Measurements from ENCODE around the gene ARID5B. TPM values are rescaled to one million over a fixed set of nuclear protein-coding genes. Genes with fewer than 3 reads are reported as not detected.
"Not testable (repeated sequence)": the region's sequence is repeated elsewhere in the genome, so short reads cannot be mapped to it uniquely, and the experiment has no call there.

The ARID5B gene
- total RNA-seq, 1 experiment from 2014 or later, result 15.7 TPM

DNA sequence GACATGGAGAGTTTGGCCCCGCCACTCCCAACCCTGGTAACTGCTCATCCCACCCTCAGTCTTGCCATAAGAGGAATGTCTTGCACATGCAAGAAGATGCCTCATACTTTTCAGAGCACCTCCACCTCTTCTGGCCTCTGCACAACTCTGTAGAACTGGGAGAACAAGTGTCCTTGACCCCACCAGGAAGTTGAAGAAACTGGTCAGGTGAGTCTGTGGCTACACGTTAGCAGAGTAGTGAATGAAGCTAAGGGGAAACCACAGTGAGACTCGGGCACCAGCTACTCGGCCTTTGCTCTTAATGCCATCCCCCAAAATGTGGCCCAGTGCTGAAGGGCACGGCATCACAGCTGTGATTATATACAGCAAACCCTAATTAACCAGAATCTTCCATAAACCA, 110.1 kb downstream of the ARID5B start:
- no peak for DNase-seq (ENCODE audit: low spot score)

- no peak for DNase-seq (ENCODE audit: low spot score)
Measured at GRCh38 chr10:62012318-62012717, 110.8 kb downstream of the ARID5B start.

DNA sequence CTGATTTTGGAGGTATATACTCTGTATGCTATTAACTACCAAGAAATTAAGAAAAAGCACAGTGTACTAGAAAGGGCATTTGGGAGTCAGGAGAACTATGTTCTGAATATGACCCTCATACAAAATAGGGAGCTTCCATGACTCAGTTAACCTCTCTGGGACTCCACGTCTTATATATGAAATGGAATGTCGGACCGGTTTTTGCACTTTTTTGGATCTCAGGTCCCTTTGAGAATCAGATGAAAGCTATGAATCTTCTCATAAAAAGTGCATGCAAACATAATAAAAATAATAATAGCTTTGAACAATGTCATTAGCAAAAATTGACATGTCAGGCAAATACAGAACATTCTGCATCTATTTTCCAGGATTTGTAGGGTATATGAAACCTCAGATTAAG, 113.0 kb downstream of the ARID5B start:
- no peak for DNase-seq (ENCODE audit: low spot score)

DNA sequence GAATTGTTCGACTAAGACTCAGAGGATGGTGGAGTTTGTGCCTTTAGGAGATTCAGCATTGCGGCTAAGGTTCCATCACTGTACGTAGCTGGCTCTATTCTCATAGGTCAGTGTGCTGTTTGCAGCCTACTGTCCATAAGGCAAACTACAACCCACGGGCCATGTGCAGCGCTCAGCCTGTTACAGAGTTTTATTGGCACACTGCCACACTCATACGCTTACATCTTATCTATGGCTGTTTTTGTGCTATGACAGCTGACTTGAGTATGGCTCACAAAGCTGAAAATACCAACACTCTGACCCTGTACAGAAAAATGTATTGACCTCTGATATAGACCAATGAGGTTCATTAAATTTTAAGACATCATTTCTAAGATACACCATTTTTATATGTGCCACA, 114.5 kb downstream of the ARID5B start:
- no peak for DNase-seq (ENCODE audit: low spot score)

DNA sequence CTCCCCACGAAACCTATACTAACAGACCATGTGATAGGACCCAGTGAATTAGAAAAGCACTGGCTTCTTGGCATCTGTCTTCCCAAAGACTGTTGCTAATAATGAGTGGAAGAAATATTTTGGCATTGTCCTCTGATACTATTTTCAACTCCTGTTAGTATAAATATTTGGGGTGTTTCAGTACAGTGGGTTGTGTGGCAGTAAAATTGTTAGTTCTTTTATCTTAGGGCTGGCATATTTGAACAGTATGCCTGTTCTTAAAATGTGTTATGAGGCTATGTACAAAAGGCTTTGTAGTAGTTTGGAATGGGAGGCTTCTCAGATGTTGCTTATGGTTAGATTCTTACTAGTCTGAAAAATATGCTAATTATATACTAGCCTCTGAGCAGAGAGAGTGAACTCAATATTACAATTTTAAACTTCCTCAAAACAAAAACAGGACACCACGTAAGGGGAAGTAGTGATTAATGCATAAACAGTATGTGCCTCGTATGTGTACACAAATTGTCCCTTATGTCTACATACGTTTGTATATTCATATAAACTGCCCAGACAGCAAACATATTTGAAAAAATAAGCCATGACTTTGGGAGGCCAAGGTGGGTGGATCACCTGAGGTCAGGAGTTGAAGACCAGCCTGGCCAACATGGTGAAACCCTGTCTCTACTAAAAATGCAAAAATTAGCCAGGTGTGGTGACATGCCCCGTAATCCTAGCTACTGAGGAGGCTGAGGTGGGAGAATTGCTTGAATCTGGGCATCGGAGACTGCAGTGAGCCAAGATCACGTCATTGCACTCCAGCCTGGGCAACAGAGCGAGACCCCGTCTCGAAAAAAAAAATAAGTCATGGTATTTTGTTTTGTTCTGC, 115.4 kb downstream of the ARID5B start:
- DNase-seq (ENCODE audit: low spot score), result no peak

DNA sequence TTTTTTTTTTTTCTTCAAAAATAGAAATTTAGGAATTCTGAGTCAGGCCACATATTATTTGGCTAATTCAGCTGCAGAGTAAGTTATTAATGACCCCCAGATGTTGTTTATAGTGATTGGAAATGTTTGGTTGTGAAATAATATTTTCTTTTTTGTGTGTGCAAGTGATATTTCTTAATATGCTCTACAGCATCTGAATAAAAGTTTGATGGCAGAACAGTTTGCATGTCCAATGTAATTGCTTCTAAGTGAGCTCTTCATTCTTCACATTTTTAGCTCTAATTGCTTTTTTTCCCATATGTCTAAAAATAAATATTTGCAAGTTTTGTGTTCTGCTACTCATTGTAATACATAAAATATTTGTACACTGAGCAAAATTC, 116.0 kb downstream of the ARID5B start:
- DNase-seq (ENCODE audit: low spot score), result no peak

GRCh38 chr10:62018131-62018911, 116.8 kb downstream of the ARID5B start:
- no peak for DNase-seq (ENCODE audit: low spot score)

DNA sequence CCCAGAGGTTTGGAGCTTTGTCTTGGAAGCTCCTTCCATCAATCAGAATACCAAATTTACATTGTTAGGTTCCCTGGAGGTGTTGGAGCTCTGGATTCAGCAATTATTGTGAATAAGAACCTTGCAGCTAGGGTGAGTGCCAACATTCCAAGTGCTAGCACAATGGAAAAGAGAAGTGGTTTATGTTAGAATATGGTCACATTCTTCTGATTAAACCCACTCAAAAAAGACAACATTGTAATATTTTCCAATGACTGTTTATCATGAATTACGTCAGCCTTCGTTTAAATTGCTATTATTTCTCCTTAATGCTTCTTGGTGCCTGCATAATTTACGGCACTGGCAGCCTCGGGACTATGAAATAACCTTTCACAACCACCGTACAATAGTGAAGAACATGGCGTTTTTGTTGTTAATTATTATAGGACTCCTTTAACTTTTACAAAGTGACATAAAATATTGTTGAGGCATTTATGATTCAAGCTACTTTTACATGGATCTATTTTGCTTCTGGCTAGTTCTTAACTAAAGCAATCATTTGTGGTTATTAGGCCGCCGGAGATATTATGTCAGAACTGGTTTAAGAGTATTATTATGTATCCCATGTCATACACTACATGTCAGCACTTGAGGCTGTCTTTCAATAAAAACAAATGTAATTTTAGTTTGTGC, 117.7 kb downstream of the ARID5B start:
- no peak for DNase-seq (ENCODE audit: low spot score)

DNA sequence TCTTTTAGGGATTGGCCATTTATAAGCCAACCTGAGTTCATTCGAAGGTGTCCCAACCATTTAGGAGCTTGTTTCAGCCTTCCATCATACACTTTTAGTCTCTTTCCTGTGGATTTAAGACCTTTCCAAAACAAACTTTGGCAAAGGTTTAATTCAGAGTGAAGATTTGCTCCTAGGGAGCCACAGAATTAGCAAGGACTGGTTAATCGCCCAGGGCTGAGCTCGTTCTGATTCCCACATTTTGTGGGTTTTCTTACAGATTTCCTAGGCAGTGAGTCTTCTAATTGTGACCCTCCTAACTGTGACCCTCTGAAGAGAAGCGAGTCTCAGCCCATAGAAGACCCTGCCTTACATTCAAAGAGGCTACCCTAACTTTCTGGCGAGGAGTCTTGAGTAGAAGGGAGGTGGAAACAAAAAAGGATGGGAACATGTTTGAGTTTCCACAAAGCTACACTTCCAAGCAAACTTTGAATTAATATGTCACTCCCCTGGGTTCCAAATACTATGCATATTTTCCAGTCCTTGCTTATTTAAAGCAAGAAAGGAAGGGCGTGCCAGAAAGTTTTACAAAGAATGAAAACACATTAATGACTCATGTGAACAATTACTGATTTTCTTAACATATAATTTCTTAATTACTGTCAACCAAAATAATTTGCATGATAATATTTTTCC, 118.3 kb downstream of the ARID5B start:
- DNase-seq (ENCODE audit: low spot score), result no peak

- no peak for DNase-seq (ENCODE audit: low spot score)
Measured at GRCh38 chr10:62021128-62021665, 119.7 kb downstream of the ARID5B start.

- DNase-seq (ENCODE audit: low spot score), result no peak
Measured at GRCh38 chr10:62021978-62022802, 120.7 kb downstream of the ARID5B start.

GRCh38 chr10:62022830-62023229, 121.3 kb downstream of the ARID5B start:
- DNase-seq (ENCODE audit: low spot score), result no peak

DNA sequence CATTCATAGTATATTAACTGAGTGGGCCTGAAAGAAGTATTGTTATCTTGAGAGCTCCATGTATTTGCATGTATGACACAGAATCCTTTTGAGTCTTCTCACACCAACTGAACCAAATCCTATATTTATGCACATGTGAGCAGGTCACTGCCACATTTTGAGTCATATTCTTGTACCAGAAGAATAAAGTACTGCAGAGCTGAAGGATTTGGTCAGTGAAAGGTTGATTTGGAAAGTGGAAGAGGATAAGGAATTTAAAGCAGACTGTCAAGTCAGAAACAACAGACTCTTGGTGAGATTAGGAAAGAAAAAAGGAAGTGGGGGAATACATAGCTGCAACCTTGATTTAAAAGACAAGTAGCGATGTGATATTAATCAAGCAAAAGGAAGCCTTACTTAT, 121.8 kb downstream of the ARID5B start:
- no peak for DNase-seq (ENCODE audit: low spot score)

- DNase-seq (ENCODE audit: low spot score), result no peak
Measured at GRCh38 chr10:62024026-62024701, 122.7 kb downstream of the ARID5B start.

DNA sequence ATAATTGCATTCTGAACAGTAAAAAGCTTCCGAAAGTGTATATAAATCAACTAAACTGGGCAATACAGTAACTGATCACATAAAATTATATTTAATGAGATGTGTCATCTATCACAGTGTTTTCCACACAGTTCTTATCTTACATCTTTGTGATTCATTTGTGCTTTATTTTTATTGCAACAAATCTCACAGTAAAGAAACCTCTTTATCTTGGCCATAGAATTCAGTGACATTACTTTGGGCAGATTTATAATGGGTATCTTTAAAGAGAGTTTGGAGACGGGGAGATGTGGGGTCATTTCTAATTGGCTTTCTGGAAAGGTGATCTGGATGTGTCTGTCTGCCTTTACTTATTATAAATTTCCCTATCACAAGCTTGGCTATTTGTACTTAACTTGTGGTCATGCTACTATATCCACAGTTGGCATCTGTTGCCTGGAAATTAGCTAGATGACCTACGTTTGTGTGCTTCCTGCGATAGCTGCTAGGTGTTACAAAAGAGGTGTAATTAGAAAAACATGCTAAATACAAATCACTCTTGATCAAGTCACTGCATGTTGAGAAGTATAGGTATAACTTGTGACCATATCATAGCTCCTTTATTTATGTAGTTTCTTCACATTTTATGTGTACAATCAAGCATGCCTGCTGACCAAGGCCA, 123.8 kb downstream of the ARID5B start:
- DNase-seq (ENCODE audit: low spot score), result no peak

- DNase-seq (ENCODE audit: low spot score), result no peak
Measured at GRCh38 chr10:62025901-62026879, 124.7 kb downstream of the ARID5B start.

GRCh38 chr10:62027841-62028501, 126.5 kb downstream of the ARID5B start:
- no peak for DNase-seq (ENCODE audit: low spot score)

DNA sequence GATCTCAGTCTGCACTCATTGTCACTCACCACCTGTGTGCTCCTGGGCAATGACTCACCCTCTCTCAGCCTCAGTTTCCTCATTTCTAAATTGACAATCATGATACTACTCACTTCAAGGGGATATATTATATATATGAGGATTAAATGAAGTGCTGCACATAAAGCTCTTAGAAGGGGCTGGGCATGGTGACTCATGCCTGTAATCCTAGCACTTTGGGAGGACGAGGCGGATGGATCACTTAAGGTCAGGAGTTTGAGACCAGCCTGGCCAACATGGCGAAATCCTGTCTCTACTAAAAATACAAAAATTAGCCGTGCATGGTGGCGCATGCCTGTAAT, 127.0 kb downstream of the ARID5B start:
- DNase-seq (ENCODE audit: low spot score), result not testable (repeated sequence)

Data from H4 (cell line).